IPS DF 6.9 (cell line): ENCODE results near the gene ZACN.

Experiments used
- DNase-seq: peaks from one replicate; pipeline ENCODE4 v3.0.0-alpha.2; 2013; ENCODE audit warnings: low read depth, low spot score
- H3K27ac ChIP-seq: one replicate; pipeline ENCODE4 v1.5.1; 2013; ENCODE audit warnings: low read length, control low read depth
- H3K27me3 ChIP-seq: 2 replicates; pipeline ENCODE4 v1.6.1; 2013; ENCODE audit warnings: mild to moderate bottlenecking, low read length; ENCODE audit not compliant: control insufficient read depth, insufficient read depth
- H3K36me3 ChIP-seq: 2 replicates; pipeline ENCODE4 v1.6.1; 2013; ENCODE audit warnings: low read length; ENCODE audit not compliant: control insufficient read depth, insufficient read depth
- H3K4me1 ChIP-seq: 2 replicates; pipeline ENCODE4 v1.6.1; 2013; ENCODE audit warnings: low read length; ENCODE audit not compliant: control insufficient read depth, insufficient read depth
- H3K4me3 ChIP-seq: 2 replicates; pipeline ENCODE4 v1.5.1; 2013; ENCODE audit warnings: mild to moderate bottlenecking, low read length
- H3K9me3 ChIP-seq: 2 replicates; pipeline ENCODE4 v1.6.1; 2013; ENCODE audit warnings: low read length, inconsistent platforms; ENCODE audit not compliant: control insufficient read depth, insufficient read depth
- WGBS: extraction: QIAGEN DNeasy Blood & Tissue Kit; methylation state at CpG from one replicate; pipeline ENCODE4 v1.1.7; 2013; ENCODE audit warnings: mixed read lengths, missing lambda C conversion rate; ENCODE audit not compliant: insufficient read length, insufficient coverage; 5-methylcytosine and 5-hydroxymethylcytosine counted together

Gene ZACN

DNA sequence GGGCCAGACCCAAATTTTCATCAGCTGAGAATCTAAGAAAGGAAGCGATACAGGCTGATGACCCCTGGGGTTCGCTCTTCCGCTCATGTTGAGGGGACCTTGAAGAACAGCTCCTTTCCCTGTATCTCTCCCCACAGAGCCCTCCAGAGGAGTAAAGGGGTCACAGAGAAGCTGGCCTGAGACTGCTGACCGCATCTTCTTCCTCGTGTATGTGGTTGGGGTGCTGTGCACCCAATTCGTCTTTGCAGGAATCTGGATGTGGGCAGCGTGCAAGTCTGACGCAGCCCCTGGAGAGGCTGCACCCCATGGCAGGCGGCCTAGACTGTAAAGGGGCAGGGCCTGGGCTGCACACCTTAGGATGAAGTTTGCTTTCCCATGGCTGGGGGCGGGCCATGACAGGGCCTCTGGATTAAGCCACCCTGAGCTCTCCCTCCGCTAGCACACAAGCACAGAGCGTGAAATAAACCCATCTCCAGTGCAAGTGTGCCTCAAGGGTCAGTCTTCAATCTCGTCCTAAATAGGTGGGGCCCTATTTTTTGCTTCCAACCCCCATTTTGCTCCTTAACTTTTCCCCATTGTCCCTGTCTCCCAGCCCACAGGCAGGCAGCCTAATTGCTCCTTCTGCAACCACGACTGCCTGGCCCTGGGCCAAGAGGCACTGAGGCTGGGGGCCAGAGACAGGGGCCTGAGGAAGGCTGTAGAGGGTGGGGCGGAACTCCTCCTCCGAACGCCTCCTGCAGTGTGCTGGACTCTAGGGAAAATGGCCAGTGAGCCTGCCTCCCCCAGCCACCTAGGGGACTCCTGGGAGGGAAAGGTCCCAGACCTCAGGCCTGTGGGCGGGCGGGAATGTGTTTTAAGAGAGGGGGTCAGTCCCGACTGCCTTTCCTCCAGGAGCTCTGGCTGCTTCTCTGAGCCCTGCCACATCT lies 3.6 kb downstream of the ZACN start:
- Histone ChIP-seq H3K4me1 (peaks cover 13% of the 10 kb centered on the region), H3K4me3 (no peak overlapping the region), H3K27me3 (peaks cover 14% of the 10 kb centered on the region; the same call in 1 of the 2 replicates), H3K36me3 (peaks cover 17% of the 10 kb centered on the region), H3K27ac (no peak overlapping the region), H3K9me3 (no peaks in the 10 kb centered on the region)
- WGBS, result no CpG with 5 or more reads among the region's 20 CpGs
- no peak for DNase-seq

DNA sequence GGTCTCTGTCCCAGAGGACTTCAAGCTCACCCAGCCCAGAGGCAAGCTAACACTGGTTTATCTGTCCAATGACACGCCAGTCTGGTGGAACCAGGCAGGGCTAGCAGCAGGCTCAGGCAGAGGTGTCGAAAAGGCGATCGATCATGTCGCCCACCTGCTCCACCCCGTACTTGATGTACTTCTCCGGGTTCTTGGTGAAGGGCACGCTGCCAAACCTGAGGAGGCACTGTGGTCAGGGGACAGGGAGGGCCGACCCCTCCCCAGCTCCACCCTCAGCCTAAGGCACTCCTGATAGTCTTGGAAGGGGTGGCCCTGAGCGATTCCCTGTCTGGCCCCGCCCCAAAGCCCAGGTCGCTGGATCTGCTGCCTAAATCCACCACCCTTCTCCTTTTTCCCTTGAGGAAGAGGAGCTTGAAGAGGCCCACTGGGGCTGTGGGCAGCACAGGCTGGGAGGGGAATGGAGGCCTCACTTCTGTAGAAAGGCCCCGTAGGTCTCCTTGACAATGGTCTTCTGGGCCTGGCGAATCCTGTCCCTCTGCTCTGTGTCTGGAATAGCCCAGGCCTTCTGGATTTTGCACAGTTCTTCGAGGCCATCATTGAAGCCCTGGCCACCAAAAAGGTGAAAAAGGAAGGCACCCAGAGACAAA lies 4.7 kb downstream of the ZACN start:
- DNase-seq, result no peak
- peaks cover 6% of the 10 kb centered on the region; the same call in 1 of the 2 replicates for H3K27me3 ChIP-seq
- H3K9me3 ChIP-seq, result no peaks in the 10 kb centered on the region
- peaks cover 13% of the 10 kb centered on the region for H3K4me1 ChIP-seq
- no peak overlapping the region for H3K4me3 ChIP-seq
- WGBS, result no CpG with 5 or more reads among the region's 15 CpGs
- no peak overlapping the region for H3K27ac ChIP-seq
- peaks cover 20% of the 10 kb centered on the region for H3K36me3 ChIP-seq

DNA sequence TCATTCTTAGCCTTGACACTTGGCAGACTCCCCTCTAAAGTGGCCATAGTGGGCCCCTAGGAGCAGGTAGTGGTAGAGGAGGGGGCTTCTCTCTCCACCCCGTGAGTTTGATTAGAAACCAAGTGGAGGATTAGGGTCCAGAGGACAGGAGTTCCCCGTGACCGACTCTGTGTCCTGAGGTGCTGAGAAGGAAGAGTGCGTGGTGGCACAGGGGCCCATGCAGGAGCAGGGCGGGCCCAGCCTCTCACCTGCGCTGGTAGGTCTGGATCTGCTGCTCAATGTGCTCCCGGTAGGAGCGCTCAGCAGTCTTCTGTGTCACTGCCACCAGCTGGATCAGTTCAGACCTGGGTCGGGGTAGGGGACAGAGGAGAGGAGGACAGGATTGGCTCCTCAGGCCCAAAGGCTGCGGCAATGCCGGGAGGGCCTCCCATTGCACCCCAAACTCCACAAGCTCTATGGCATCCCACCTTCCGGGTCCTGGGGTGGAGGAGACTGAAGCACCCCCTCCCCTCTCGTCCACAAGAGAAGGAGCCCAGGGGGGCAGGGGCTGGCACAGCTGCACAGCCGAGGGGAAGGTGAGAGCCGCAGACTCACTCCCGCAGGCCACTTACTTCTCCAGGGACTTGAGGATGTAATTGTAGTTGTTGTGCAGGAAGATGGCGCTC lies 6.2 kb downstream of the ZACN start:
- Histone ChIP-seq H3K27me3 (no peaks in the 10 kb centered on the region), H3K4me3 (no peak overlapping the region), H3K27ac (no peak overlapping the region), H3K36me3 (peaks cover 24% of the 10 kb centered on the region), H3K4me1 (peaks cover 4% of the 10 kb centered on the region), H3K9me3 (no peaks in the 10 kb centered on the region)
- no CpG with 5 or more reads among the region's 17 CpGs for WGBS
- no peak for DNase-seq

DNA sequence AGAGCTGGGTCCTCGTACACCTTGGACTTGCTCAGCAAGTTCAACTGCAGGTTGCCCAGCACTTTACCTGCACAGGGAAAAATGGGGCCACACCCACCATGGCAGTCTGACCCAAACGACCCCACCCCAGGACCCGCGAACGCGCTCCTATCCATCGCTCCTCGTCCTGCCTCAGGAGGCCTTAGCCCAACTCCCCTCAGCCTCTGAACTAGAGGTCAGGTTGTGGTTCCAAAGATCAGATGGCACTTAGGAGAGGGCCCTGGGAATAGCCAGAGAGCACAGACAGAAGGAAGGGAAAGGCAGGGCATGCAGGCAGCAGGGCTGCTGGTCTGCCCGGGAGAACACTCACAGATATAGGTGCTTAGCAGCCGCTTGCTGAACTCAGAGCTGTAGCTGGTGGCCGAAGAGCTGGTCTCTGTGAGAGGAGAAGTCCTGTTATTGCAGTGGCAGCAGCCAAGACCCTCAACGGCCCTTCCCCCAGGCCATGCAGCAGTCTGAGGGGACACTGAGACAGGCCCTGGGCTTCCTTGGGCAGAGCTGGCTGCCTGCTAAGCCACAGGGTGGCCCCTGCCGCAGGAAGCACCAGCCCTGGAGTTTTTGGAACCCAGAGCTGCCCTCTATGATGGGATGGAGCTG lies 6.9 kb downstream of the ZACN start:
- no CpG with 5 or more reads among the region's 13 CpGs for WGBS
- H3K4me3 ChIP-seq, result no peak overlapping the region
- H3K27me3 ChIP-seq, result no peaks in the 10 kb centered on the region
- H3K4me1 ChIP-seq, result no peaks in the 10 kb centered on the region
- no peak overlapping the region for H3K27ac ChIP-seq
- no peaks in the 10 kb centered on the region for H3K9me3 ChIP-seq
- H3K36me3 ChIP-seq, result peaks cover 24% of the 10 kb centered on the region
- DNase-seq, result no peak

DNA sequence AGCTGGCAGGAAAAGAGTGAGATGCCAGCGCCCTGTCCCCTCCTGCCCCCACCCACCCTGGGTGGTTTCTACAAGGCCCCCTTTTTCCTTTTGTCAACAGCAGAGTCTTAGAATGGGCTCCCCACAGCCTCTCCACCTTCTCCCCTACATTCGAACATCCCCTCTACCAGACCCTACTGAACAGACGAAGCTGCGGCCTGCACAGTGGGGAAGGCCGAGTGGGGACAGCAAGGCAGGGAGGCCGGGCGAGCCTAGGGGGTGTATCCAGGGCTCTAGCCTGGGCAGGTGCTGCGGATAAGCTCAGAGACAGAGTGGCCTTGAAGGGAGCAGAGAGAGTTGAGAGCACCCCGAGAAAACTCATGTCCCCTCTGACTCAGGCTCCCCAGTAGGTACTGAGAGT lies 7.4 kb downstream of the ZACN start:
- no peaks in the 10 kb centered on the region for H3K4me1 ChIP-seq
- DNase-seq, result no peak
- no peaks in the 10 kb centered on the region for H3K27me3 ChIP-seq
- H3K9me3 ChIP-seq, result no peaks in the 10 kb centered on the region
- WGBS, result no CpG with 5 or more reads among the region's 9 CpGs
- peaks cover 24% of the 10 kb centered on the region for H3K36me3 ChIP-seq
- H3K4me3 ChIP-seq, result no peak overlapping the region
- no peak overlapping the region for H3K27ac ChIP-seq

DNA sequence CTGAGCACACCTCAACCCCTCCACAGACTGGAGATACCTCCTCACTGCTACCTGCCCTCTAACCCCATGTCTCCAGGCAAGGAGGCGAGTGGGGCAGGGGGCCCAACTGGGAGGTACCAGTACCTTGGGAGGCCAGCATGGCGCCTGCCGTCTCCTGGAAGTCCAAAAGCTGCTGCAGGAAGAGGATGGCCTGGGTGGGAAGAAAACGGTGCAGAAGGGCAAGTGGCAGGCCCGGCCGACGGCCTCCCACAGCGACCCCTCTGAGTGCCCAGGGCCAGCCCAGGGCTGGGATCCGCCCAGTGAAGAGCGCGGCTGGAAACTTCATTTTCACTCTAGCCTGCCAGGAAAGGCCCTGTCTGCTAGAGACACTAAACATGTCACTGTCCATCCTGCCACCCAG lies 8.5 kb downstream of the ZACN start:
- H3K4me3 ChIP-seq, result no peak overlapping the region
- H3K27ac ChIP-seq, result no peak overlapping the region
- H3K27me3 ChIP-seq, result no peaks in the 10 kb centered on the region
- H3K36me3 ChIP-seq, result peaks cover 24% of the 10 kb centered on the region
- WGBS, result no CpG with 5 or more reads among the region's 11 CpGs
- H3K9me3 ChIP-seq, result no peaks in the 10 kb centered on the region
- H3K4me1 ChIP-seq, result no peaks in the 10 kb centered on the region
- no peak for DNase-seq

DNA sequence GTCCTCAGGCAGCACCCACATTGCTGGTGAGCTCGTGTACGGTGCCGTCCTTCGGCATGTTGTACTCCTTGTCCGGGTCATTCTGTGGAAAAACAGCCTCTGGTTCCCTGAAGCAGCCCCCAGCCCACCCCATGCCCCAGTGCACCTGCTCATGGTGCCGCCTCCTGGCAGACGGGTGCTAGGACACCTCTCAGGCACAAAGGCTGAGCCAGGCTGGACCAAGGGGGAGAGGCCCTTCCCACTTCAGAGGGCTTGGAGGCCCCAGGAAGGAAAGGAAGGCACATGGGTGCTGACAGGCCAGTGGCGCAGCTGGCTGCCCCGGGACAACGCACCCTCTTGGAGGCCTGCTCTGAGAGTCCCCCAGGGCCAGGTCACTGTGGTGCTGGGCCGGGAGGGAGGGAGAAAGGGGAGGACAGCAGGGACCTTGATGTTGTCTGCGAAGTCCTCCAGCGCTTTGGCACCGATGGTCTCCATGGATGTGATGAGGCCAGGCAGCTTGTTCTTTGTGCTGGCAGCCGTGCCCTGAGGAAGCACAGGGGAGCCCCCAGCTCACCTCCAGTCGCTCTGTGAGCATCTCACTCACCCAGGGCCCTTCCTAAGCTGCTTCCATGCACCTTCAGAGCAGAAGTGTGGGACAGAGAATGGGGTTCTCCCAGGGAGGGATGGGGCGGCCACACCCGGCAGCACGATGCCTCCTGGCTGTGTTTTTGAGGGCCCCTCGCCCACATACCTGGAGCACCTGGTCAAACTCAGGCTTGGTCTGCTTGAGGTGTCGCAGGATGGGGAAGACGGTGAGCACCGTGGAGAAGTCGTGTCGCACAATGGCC lies 9.3 kb downstream of the ZACN start:
- DNase-seq, result no peak
- Histone ChIP-seq H3K27ac (no peak overlapping the region), H3K4me3 (no peak overlapping the region), H3K9me3 (no peaks in the 10 kb centered on the region), H3K4me1 (no peaks in the 10 kb centered on the region), H3K36me3 (peaks cover 24% of the 10 kb centered on the region), H3K27me3 (no peaks in the 10 kb centered on the region)
- no CpG with 5 or more reads among the region's 25 CpGs for WGBS

DNA sequence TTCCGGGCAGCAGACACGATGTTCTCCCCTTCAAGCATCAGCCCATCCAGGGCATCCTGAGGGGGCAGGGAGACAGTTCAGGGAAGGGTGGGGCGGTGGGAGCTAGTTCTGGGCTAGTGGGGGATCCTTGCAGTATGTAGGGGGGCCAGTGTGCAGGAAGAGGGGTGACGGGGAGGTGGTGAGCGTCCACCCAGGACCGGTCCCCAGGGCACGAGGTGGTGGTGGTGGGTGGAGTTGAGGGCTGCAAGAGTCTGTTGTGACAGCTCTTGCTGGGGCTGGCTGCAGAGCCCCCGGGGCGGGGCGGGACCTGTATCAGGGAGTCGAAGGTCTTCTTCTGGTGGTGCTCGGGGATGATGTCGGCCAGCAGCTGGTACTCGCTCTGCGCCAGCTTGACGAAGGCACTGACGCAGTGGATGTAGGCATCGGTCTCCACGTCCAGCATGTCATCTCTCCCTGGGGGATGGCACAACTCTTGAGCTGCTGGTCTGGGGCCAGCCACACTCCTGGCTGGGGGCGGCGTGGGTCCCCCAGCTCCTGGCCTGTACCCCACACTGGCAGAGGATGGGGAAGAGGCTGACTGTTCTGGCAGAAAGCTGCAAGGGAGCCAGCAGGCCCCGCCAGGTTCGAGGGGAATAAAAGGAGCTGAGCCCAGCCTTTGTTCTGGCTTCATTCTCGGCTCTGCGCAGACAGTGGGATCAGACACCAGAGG lies 10.0 kb downstream of the ZACN start:
- H3K27ac ChIP-seq, result no peak overlapping the region
- no peaks in the 10 kb centered on the region for H3K27me3 ChIP-seq
- WGBS, result no CpG with 5 or more reads among the region's 25 CpGs
- H3K9me3 ChIP-seq, result no peaks in the 10 kb centered on the region
- H3K4me1 ChIP-seq, result no peaks in the 10 kb centered on the region
- no peak overlapping the region for H3K4me3 ChIP-seq
- no peak for DNase-seq
- H3K36me3 ChIP-seq, result peaks cover 32% of the 10 kb centered on the region

DNA sequence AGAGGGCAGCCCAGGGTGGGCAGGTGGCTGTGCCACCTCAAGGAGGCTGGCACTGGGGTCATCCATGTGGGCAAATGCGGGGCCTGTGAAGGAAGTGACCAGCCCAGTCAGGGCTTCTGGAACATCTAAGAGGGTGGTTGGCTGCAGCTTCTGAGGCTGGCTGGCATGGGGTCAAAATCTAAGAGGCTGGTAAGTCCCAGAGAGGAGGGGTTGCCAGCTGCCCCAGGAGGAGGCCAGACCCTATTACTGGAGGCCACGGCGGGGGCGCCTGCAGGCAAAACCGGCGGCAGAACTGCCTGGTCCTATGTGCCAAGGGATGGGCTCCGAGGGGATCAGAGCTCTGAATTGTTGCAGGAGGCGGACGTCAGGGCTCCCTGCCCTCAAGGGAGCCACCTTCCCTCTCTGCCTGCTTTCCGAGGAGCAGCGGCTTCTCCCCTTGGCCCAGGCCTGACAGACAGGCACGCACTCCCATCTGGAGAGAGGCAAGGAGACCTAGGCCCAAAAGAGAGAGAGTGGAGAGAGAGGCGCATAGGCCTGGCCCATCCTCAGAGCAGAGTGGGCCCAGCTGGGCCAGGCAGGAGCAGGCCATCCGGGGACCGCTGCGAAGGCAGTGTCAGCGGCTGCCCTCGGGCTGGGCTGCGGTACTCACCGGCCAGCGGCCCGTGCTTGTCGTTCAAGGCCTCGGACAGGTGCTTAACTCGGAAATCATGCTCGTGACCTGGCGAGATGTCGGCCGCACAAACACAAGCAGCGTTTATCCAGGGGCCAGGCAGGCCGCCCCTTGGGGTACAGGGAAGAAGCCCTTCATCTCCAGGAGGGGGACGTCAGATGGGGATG lies 10.9 kb downstream of the ZACN start:
- H3K4me3 ChIP-seq, result no peak overlapping the region
- no peak for DNase-seq
- H3K36me3 ChIP-seq, result peaks cover 32% of the 10 kb centered on the region
- no peaks in the 10 kb centered on the region for H3K27me3 ChIP-seq
- no CpG with 5 or more reads among the region's 32 CpGs for WGBS
- no peaks in the 10 kb centered on the region for H3K9me3 ChIP-seq
- no peaks in the 10 kb centered on the region for H3K4me1 ChIP-seq
- no peak overlapping the region for H3K27ac ChIP-seq
